GM21423 (cell line): ENCODE results near the gene GGNBP2.

ENCODE experiments used
- ATAC-seq: cut with Tn5 transposase; IDR thresholded peaks from one replicate; pipeline ENCODE4 v1.9.1; 2021; ENCODE audit warnings: mild to moderate bottlenecking, moderate library complexity; ENCODE audit not compliant: unreplicated experiment

The GGNBP2 gene

DNA sequence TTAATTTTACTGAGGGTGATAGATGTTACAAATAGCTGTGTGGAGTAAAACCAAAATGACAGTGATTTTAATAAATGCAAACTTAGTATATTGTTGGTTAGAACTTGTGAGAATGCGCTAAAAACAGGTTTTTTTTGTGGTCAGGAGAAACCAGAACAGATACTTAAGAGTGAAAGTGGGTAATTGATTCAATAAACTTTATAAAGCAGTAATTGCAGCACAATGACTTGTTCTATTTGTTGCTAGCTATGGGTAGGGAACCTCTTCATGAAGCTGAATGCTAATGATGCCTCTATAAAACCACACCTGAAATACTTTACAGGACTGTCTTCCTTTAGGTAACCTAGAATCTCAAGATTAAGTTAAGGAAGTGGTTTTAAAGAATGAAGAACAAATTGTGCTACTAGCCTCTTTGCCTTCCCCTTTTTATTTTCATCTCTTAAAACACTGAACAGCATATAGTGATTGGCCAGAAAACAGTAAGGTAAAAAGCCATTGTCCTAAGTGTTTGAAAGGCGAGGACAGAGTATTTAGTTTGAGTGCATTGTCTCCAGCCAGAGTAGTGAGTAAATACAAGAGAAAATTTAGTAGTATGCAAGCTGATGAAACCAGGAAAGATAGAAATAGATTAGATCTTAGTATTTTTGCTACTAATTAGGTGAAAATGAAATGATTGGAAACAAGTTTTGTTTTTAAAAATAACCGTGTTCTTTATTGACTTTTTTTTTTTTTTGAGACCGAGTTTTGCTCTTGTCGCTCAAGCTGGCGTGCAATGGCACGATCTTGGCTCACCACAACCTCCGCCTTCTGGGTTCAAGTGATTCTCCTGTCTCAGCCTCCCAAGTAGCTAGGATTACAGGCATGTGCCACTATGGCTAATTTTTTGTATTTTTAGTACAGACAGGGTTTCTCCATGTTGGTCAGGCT lies 6.0 kb downstream of the GGNBP2 start:
- no peak for ATAC-seq

DNA sequence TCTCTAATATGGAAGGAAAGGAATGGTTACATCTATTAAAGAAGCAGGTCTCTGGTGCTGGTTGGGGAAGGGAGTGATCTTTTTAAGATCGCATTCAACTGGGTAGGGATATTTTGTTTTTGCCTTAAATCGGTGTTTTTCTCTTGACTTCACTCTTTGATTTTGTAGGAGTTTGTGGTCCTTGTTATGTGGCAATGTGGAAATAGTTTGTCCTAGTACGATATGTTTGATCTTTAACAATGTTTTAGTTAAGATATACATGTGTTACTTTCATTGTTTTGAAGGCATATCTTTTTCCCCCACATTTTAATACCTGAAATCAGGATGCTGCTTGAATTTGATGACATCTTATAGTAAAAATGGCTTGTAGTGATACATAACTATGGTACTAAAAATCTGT lies 8.7 kb downstream of the GGNBP2 start:
- ATAC-seq = no peak

DNA sequence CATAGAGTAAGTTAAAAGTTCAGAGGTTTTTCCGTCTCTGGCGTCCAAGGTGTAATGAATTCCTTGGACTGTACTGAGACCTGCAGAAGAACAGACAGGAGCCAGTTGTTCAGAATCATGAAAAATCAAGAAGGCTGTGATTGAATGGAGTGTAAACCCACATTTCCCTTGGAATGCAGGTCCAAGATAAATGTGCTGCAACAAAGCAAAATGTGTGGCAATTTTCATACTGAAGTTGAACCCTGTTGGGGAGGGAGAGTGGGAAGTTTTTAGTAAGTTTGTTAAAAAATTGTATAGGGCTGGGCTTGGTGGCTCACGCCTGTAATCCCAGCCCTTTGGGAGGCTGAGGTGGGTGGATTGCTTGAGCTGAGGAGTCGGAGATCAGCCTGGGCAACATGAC lies 21.4 kb downstream of the GGNBP2 start:
- ATAC-seq = no peak

DNA sequence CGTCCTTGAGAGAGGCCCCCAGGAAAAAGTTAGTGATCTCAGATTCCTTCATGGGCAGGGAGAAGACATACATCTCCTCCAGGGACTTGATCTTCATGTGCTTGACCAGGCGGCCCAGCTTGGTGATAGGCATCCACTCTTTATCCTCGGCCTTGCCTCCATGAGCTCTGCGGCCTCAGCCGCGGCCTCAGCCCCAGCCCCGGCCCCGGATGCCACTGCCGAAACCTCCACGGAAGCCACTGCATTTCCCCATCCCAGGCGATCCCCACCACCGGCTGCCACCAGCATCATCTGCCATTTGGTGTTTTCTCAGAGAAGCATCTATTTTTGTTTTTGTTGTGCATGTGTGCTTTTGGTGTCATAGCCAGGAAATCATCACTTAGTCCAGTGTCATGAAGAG lies 30.3 kb downstream of the GGNBP2 start:
- no peak for ATAC-seq

DNA sequence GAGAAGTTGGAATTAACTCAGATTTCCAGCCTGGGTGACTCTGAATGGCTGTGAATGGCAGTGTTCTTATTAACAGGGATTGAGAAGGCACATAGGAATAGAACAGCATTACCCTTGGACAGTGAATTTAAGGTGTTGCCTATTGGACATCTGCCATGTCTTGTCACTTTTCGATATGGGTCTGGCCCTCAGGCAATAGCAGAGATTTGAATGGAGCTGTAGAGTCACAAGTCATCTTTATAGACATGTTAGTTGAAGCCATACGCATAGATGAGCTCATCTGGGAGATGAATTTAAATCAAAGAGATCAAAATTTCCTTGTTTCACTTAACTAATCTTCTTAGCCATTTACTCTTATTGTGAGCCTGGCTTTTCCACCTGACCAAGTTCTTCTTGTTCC lies 32.1 kb downstream of the GGNBP2 start:
- no peak for ATAC-seq

DNA sequence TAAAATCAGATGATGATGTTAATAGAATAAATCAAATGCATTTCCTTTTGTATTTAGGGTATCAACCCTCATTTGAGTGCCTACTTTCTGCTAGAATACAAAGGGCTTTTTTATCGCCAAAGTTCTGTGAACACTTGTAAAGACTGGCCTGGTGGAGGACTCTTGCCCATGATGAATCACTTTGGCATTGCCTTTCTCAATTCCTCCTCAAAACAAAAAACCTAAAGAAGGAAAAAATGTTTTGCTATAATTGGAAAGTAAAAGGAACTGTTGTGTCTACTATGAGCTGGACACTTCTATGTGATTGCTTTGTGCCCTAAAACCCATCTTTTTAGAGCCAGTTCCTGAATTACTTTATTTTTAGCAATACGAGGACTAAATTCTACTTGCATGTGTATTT lies 34.0 kb downstream of the GGNBP2 start:
- no peak for ATAC-seq

DNA sequence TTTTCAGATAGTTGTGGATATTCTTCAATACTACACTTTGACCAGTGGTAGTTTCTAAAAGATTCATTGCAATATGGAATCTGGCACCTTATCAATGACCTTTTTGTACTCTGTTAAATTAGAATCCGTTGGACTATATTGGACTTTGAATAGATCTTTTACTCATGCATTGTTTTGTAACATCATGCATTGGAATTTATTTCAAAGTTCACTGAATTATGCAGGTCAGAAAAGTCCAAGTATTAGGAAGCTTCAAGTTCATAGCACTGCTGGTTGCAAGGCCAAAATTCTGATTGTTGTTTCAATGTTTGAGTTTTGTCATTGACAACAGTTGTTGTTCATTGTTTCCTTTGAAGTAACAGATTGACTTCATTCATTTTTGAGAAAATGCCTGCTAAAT lies 39.1 kb downstream of the GGNBP2 start:
- no peak for ATAC-seq

DNA sequence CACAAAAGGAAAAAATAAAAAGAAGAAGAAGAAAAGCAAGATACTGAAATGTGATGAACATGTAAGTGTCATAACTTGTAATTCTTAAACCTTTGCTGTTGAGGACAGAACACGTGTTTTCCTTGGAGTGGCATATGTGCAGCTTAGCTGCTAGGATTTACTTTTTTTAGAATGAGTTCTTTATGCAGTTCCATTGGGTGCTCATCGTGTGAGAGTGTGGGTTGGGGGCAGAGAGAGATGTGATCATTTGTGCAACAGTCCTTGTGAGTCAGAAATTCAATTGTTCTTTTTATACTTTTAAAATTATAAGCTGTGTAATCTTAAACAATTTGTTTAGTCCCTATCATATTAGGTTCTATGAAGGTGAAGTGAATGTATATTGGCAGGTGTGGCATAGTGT lies 41.4 kb downstream of the GGNBP2 start:
- ATAC-seq = no peak

DNA sequence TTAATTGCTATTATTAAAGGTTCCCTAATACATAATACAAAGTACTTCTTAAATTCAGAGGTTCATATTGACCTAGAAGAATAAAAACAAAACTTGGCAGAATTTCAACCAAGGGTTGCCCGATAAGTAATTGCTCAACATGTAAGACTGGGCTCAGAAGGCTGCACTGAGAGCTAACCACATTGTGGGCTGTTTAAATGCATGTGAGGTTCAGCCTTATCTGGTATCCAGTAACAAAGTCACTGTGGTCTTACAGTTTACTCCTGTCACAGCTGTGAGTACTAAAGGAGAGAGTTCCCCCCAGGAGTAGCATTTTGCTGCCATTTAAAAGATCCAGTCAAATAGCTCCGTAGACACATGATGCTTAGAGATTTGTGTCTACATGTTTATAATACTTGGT lies 45.4 kb downstream of the GGNBP2 start:
- no peak for ATAC-seq

DNA sequence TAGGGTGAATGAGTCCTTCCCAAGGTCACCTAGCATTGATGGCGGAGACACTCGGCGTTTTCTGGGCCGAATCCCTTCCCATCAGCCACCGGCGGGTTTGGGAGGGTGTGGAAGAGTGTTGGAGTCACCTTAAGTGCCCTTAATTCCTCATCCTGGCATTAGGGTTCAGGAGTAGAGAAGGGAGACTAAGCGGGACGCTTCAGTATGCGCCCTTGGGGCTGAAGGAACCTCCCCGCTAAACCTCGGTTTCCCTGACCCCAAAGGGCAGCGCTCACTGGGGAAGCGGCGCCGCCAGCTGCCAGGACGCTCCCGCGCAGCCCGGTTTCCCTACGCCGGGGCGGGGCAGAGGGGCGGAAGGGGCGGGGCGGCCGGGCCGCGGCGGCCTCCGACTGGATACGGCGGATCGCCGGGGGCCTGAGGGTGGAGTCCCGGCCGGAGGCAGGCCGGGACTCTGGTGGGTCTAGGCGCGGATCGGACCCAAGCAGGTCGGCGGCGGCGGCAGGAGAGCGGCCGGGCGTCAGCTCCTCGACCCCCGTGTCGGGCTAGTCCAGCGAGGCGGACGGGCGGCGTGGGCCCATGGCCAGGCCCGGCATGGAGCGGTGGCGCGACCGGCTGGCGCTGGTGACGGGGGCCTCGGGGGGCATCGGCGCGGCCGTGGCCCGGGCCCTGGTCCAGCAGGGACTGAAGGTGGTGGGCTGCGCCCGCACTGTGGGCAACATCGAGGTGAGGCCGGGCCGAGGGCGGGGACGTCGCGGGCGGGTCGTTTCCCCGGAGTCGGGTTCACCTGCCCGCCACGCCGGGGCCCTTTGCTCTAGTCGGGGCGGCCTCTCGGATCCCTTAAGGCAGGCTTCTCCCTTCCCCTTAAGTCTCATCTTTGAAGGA lies 47.0 kb downstream of the GGNBP2 start, which contains the start of gene DHRS11:
TSS of gene DHRS11 (plus strand) at position 446 of the 882 bp plus-strand sequence. CDS start at position 577, 131 bp downstream.
- ATAC-seq = peak; percentile 82

DNA sequence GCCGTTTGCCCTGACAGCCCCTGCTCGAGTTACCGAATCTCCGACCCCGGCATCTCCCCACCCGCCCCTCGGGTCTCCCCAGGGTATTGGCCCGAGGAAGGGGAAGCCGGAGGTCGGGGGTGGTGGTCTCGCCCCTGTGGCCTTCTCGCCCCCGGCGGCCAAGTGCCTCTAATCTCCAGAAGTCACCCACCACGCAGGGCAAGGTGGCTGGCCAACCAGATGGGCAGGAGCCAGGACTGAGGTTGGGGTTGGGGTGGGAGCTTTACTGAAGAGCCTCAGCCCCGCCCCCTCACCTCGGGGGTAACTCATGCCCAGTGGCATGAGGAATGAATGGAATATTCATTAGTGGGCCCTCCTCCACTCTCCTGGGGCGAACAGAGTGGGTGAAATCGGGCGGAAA lies 47.6 kb downstream of the GGNBP2 start:
- ATAC-seq = no peak

DNA sequence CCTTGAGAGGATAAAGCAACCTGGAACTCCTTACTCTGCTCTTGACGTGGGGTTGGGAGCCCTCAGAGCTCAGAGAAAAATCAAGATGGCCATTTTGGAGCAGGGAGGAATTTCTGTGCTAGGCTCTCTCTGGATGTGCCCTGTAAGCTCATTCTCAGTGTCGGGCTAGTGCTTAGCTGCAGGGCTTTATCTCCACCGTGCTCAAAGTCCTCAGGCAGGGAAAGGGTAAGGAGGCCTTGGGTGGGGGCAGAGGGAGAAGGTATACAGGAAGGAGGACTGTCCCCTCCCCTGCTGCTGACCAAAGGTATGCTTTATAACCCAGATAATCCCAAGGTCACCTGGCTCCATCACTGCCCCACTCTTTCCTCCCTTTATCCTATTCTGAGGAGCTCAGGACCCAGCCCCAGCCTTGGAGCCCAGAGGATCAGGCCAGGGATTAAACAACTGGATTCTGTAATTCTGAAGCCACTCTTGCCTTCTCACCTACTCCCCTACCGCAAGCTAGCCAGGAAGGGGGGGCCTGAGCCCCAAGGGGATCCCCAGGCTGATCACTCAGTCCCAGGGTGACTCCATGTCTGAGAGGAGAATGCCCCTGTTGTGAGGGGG lies 48.1 kb downstream of the GGNBP2 start:
- no peak for ATAC-seq

DNA sequence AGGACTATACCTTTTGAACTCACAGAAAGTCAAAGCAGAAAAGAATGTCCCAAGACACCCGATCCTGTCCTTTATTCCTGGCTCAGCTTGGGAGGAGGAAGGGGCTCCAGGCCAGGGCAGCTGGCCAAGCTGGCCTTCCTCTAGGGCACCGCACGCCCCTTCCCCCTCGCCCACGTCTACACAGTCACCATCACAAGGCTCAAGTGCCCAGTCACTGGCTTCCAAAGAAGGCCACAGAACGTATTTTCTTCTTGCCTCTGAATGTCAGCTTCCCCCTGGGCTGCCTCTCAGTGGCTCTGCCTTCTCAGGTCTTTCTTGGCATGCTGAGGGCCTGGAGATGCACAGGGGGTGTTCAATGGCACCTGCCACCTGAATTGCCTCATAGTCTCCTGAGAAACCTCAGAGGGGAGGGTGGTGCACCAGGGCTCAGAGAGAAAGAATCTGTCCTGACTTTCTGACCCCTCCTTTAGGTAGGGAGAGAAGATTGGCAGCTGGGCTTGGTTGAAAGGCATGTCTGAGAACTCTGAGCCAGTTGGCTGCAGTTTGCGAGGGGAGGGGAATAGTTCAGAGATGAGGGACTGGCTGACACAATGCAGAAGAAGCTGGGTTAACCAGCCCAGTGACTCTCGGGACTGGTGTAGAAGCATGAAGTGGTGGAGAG lies 49.1 kb downstream of the GGNBP2 start:
- no peak for ATAC-seq

DNA sequence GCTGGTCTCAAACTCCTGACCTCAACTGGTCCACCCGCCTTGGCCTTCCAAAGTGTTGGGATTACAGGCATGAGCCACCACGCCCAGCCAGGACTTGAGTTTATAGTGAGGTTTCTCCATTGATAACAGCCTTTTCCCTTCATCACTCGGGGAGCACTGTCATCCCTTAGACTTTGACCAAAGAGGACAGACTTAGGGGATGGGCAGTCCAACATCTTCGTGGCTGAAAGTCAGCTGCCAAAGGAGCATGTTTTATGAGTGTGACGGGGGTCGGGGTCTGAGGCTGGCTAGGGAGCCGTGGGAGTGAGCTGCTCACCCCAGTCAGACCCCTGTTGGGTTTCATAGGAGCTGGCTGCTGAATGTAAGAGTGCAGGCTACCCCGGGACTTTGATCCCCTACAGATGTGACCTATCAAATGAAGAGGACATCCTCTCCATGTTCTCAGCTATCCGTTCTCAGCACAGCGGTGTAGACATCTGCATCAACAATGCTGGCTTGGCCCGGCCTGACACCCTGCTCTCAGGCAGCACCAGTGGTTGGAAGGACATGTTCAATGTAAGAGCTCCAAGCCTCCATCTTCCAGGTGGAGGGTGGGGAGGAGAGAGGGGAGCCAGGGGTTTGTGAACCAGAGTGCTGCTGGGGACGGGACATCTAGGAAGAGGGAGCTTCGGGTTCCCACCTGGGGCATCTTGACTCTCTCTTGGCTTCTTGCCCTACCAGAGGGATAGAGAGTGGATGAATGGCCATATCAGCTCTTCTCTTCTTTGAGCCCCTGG lies 50.1 kb downstream of the GGNBP2 start:
- ATAC-seq = no peak

DNA sequence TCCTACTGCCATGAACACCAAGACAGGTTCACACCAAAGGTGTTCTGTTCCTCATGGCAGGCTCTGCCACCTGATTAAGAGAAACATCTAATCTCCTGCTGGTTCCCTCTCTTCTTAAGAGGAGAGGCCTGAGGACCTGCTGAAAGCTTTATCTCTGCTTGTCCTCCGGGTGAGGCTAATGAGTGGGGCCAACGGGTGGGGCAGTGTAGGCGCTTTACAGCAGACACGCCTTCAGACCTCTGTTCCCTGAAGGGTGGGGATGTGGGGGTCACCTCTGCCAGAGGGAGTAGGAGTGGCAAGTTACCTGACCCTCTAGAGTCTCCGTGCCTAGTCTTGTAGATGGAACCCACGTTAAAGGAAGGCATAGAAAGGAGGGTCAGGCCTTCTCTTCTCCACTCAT lies 52.5 kb downstream of the GGNBP2 start:
- no peak for ATAC-seq

DNA sequence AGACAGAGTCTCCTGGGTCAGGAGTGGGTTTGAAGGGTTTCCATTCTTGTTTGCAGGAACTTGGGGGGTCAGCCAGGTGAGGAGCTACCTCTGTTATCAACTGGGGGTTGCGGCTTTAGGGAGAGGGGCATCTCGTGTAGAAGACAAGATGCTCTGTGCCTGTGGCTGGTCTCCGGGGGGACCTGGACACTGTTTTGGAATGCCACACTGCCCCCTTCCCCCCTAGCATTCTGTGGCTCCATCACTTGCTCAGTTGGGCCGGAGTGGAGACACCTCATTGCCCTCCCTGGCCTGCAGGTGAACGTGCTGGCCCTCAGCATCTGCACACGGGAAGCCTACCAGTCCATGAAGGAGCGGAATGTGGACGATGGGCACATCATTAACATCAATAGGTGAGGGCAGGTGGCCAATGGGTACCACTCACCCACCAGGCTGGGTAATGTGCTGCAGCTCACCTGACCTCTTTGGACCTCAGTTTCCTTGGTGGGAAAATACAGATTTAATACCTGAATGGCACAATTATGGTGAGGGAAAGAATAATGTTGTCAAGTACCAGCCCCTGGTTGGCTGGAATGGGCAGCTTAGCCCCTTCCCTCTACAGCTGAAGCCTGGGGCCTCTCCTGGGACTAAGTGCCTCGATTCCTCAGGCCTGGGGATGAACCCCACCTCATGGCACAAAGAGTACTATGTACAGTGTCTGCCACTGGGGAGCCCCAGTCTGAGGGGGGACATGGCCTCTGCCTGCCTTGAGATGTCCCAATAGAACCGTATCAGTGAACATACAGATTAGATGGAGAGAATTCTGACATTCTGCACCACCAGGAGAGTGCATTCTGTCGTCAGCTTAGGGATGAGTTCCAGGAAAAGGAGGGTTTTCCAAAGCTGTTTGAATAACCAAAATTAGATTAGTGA lies 53.4 kb downstream of the GGNBP2 start:
- ATAC-seq = no peak

DNA sequence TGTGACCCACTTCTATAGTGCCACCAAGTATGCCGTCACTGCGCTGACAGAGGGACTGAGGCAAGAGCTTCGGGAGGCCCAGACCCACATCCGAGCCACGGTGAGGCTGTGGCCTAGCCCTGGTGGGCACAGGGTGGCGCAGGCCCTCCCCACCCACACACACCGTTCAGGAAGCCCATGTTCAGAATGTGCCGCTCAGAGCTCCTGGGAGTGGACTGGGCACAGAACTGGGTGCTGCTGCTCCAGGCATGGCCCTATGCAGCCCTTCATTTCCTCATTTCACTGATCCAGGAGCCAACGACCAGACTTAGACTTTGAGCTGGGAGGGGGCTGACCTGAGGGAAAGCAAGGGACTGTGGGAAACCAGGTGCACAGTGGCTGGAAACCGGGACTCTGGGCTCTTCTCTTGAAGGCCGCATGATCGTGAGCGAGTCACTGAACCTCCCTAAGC lies 54.3 kb downstream of the GGNBP2 start:
- ATAC-seq = no peak

DNA sequence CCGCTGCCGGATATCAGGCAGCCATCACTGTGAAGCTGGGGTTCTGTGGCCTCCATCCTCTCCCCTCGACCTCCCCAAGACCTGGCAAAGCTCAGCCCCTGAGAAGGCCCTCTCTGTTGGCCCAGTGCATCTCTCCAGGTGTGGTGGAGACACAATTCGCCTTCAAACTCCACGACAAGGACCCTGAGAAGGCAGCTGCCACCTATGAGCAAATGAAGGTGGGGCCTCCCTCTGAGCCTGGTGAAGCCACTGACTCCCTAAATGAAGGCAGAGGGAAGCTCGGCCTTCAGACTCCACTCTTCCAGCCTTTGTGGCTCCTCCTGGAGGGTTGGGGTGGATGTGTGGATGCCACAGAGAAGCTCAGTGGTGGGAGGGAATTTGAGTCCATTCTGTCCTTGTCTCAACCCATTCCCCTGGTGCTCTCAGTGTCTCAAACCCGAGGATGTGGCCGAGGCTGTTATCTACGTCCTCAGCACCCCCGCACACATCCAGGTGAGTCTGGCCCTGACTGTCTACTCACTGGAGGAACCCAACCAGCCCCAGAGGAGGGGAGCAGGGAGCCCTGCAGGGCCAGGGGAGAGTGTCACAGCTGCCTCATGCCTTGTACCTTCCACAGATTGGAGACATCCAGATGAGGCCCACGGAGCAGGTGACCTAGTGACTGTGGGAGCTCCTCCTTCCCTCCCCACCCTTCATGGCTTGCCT lies 55.0 kb downstream of the GGNBP2 start:
- no peak for ATAC-seq
